Tibial nerve (tissue), 4 donors: ENCODE data around the gene SNN. TPM values are rescaled to one million over a fixed set of nuclear protein-coding genes. Genes with fewer than 3 reads are reported as not detected.

Experiments
- DNase-seq, 2 donors: peaks; one replicate each; pipeline ENCODE4 v3.0.0-alpha.2; 2019; ENCODE audit warnings: low spot score in 2 of 2
- H3K27ac ChIP-seq, 4 donors: fragments of 200-600 bp; sonication (generic) in 3 of 4; one replicate each; pipeline ENCODE4 v1.5.1; 2017 to 2019; ENCODE audit warnings: mild to moderate bottlenecking in 1 of 4
- H3K27me3 ChIP-seq, 2 donors: fragments of 200-600 bp; sonication (generic) in 1 of 2; one replicate each; pipeline versions ENCODE4 v1.5.1 to v1.6.0; 2017 to 2019
- H3K36me3 ChIP-seq, 3 donors: fragments of 200-600 bp; sonication (generic); one replicate each; pipeline ENCODE4 v1.5.1; 2018 to 2019
- H3K4me1 ChIP-seq, 4 donors: fragments of 200-600 bp; sonication (generic) in 3 of 4; one replicate each; pipeline ENCODE4 v1.5.1; 2017 to 2019
- H3K4me3 ChIP-seq, 4 donors: fragments of 200-600 bp; sonication (generic) in 3 of 4; one replicate each; pipeline ENCODE4 v1.5.1; 2017 to 2019; ENCODE audit warnings: mild to moderate bottlenecking in 1 of 4, moderate library complexity in 1 of 4
- H3K9me3 ChIP-seq, 4 donors: fragments of 200-600 bp; sonication (generic) in 3 of 4; one replicate each; pipeline ENCODE4 v1.5.1; 2017 to 2019
- EP300 ChIP-seq, 2 donors: sonication (generic); formaldehyde crosslinking; IDR thresholded peaks; one replicate each; pipeline ENCODE4 v1.6.1; 2017; ENCODE audit warnings: antibody characterized with exemption in 2 of 2, mild to moderate bottlenecking in 1 of 2
- POLR2A ChIP-seq, 2 donors: fragments of 450-650 bp; IDR thresholded peaks; one replicate each; pipeline ENCODE4 v1.6.1; 2017; ENCODE audit warnings: antibody characterized with exemption in 2 of 2, mild to moderate bottlenecking in 2 of 2, moderate library complexity in 2 of 2
- WGBS, 2 donors: methylation state at CpG; one replicate each; pipeline ENCODE4 v1.1.5; 2018; 5-methylcytosine and 5-hydroxymethylcytosine counted together
- total RNA-seq, 4 donors: library from RNA; depleted of rRNA; stranded (reverse); fragments of >200 nt; gene quantifications; one replicate each; pipeline ENCODE4 v1.1.0, GENCODE V29; 2016
- TF ChIP-seq, protein P1 (sequence below), 5 experiments: fragments of 200-600 bp in 3 of 5; fragments of 450-650 bp in 2 of 5; sonication (generic) in 3 of 5; IDR thresholded peaks; one replicate each; pipeline ENCODE4 v1.5.1; 2016 to 2019; ENCODE audit warnings: antibody characterized with exemption in 5 of 5, mild to moderate bottlenecking in 3 of 5, moderate library complexity in 2 of 5

SNN gene
- total RNA-seq, 4 donors from 2014 or later, result 24.3 to 30.6 (median 27.0) TPM

DNA sequence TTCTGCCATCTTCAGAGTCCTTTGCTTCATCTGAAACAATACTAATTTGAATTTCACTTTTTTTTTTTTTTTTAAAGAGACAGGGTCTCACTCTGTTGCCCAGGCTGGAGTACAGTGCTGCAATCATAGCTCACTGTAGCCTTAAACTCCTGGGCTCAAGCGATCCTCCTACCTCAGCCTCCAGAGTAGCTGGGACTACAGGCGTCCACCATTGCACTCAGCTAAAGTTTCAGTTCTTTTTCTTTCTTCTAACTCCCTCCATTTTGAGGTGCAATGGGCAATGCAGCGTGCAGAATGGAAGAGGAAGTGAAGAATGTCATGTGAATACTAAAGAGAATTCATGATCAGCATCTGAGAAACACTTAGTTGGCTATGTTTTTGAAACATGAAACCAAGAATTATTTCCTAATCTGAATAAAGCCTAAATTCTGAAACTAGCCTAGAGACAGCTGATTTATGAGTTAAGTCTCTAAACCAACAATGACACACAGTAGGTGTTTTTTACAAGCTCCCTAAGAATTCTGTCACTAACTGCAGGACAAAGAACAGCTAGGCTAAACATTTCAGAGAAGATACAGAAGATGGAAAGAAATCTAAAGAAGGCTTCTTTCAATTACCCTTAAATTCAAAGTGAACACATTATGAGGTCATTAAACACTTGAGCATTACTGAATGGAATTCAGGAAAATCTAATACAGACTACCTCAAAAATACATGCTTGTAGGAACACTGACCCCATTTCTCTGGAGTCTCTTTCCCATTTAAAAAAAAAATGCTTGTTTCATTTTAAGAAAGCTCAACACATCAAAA lies 21.0 kb downstream of the SNN start:
- H3K36me3 ChIP-seq, result peaks cover 0 to 65% (median 12%) of the 10 kb centered on the region in 3 donors
- peaks cover 0 to 47% (median 7%) of the 10 kb centered on the region in 4 donors for H3K4me1 ChIP-seq
- H3K27ac ChIP-seq, result peak overlapping the region in 2 of 4 donors; percentile 55 to 68
- DNase-seq, result no peak
- no peaks in the 10 kb centered on the region for H3K9me3 ChIP-seq
- no peak overlapping the region for H3K4me3 ChIP-seq
- 71 to 81% methylated on average over 3 of the region's 3 CpGs for WGBS, 2 donors
- H3K27me3 ChIP-seq, result no peaks in the 10 kb centered on the region
- TF ChIP-seq POLR2A (IDR thresholded peaks at IDR 0.05), result no peak
- peak; percentile 44 to 51 for TF ChIP-seq EP300 (IDR thresholded peaks at IDR 0.05)
- TF ChIP-seq, protein P1, sequence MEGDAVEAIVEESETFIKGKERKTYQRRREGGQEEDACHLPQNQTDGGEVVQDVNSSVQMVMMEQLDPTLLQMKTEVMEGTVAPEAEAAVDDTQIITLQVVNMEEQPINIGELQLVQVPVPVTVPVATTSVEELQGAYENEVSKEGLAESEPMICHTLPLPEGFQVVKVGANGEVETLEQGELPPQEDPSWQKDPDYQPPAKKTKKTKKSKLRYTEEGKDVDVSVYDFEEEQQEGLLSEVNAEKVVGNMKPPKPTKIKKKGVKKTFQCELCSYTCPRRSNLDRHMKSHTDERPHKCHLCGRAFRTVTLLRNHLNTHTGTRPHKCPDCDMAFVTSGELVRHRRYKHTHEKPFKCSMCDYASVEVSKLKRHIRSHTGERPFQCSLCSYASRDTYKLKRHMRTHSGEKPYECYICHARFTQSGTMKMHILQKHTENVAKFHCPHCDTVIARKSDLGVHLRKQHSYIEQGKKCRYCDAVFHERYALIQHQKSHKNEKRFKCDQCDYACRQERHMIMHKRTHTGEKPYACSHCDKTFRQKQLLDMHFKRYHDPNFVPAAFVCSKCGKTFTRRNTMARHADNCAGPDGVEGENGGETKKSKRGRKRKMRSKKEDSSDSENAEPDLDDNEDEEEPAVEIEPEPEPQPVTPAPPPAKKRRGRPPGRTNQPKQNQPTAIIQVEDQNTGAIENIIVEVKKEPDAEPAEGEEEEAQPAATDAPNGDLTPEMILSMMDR (IDR thresholded peaks at IDR 0.05), result no peak

DNA sequence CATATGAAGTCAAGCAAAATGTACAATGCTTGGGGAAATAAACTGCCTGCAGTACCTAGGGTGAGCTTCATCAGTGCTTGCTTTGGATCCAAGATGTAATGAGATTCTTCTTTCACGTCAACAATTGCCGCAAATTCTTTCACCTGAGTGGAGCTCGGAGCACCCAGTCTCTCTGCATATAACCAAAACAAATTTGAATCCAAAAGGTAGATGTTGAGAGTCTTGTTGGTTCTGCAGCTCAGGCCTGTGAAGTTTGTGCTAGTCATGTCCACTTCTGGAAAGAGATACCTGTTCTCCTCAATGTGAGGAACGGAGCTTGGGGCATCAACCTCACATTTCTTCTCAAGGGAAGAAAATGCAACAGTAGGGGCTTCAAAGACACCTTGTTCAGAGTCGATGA lies 23.0 kb downstream of the SNN start:
- H3K27ac ChIP-seq, result no peak overlapping the region
- peaks cover 0 to 41% (median 7%) of the 10 kb centered on the region in 4 donors for H3K4me1 ChIP-seq
- 95 to 97% methylated on average over 5 of the region's 5 CpGs for WGBS, 2 donors
- H3K36me3 ChIP-seq, result peaks cover 0 to 66% (median 12%) of the 10 kb centered on the region in 3 donors
- no peak for DNase-seq
- H3K9me3 ChIP-seq, result no peaks in the 10 kb centered on the region
- no peaks in the 10 kb centered on the region for H3K27me3 ChIP-seq
- H3K4me3 ChIP-seq, result no peak overlapping the region
- TF ChIP-seq POLR2A (IDR thresholded peaks at IDR 0.05) (no peak), EP300 (IDR thresholded peaks at IDR 0.05) (no peak)
- TF ChIP-seq, protein P1 (IDR thresholded peaks at IDR 0.05), result no peak

DNA sequence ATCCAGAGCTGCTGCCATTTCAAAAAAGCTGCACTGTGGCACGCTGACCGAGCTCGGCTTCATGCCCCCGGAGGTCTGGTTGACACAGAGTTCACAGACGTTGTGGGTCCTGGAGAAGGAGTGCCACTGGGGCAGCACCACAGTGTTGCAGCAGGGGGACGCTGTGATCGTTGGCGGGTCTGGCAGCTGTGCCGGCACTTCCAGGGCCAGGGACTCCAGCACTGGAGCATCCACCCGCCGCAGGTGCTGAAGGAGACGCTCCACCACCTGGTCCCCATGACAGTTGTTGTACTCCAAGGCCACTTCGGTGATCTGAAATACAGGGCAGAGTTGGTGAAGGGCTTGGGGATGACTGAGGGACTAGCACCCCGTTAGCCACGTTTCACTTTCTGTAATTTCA lies 23.5 kb downstream of the SNN start:
- Histone ChIP-seq H3K4me1 (peaks cover 0 to 36% (median 7%) of the 10 kb centered on the region in 4 donors), H3K9me3 (no peaks in the 10 kb centered on the region), H3K4me3 (no peak overlapping the region), H3K36me3 (peaks cover 0 to 66% (median 12%) of the 10 kb centered on the region in 3 donors), H3K27ac (no peak overlapping the region), H3K27me3 (no peaks in the 10 kb centered on the region)
- 90 to 93% methylated on average over 15 of the region's 15 CpGs for WGBS, 2 donors
- DNase-seq, result no peak
- TF ChIP-seq POLR2A (IDR thresholded peaks at IDR 0.05) (no peak), EP300 (IDR thresholded peaks at IDR 0.05) (no peak)
- TF ChIP-seq, protein P1 (IDR thresholded peaks at IDR 0.05), result no peak

GRCh38 chr16:11692171-11692570 lies 23.9 kb downstream of the SNN start:
- DNase-seq, result no peak
- Histone ChIP-seq H3K27me3 (no peaks in the 10 kb centered on the region), H3K9me3 (no peaks in the 10 kb centered on the region), H3K4me1 (peaks cover 0 to 32% (median 7%) of the 10 kb centered on the region in 4 donors), H3K27ac (no peak overlapping the region), H3K36me3 (peaks cover 0 to 66% (median 12%) of the 10 kb centered on the region in 3 donors), H3K4me3 (no peak overlapping the region)
- 88 to 92% methylated on average over 8 of the region's 8 CpGs for WGBS, 2 donors
- TF ChIP-seq EP300 (IDR thresholded peaks at IDR 0.05) (no peak), POLR2A (IDR thresholded peaks at IDR 0.05) (no peak)
- TF ChIP-seq, protein P1 (IDR thresholded peaks at IDR 0.05), result no peak

- Histone ChIP-seq H3K9me3 (no peaks in the 10 kb centered on the region), H3K27ac (no peak overlapping the region), H3K27me3 (no peaks in the 10 kb centered on the region), H3K36me3 (peaks cover 0 to 66% (median 16%) of the 10 kb centered on the region in 3 donors), H3K4me1 (peaks cover 0 to 28% (median 7%) of the 10 kb centered on the region in 4 donors), H3K4me3 (no peak overlapping the region)
- WGBS, 2 donors, result 90 to 91% methylated on average over 6 of the region's 6 CpGs
- DNase-seq, result no peak
- TF ChIP-seq, protein P1 (IDR thresholded peaks at IDR 0.05), result no peak
- TF ChIP-seq EP300 (IDR thresholded peaks at IDR 0.05) (no peak), POLR2A (IDR thresholded peaks at IDR 0.05) (no peak)
These were observed 24.4 kb downstream of the SNN start for GRCh38 chr16:11692651-11693050.
